Lower leg skin (tissue), 3 donors: ENCODE measurements around the gene INPP4B.

Experiments
- CTCF ChIP-seq, 3 donors: fragments of 450-650 bp; IDR thresholded peaks; one replicate each; pipeline ENCODE4 v1.5.1; 2016; ENCODE audit warnings: antibody characterized with exemption in 3 of 3, mild to moderate bottlenecking in 3 of 3, moderate library complexity in 2 of 3
- POLR2A ChIP-seq, 2 donors: fragments of 450-650 bp; IDR thresholded peaks; one replicate each; pipeline ENCODE4 v1.6.1; 2016 to 2017; ENCODE audit warnings: antibody characterized with exemption in 2 of 2, mild to moderate bottlenecking in 1 of 2, moderate library complexity in 1 of 2

- no peak for TF ChIP-seq CTCF (IDR thresholded peaks at IDR 0.05)
- TF ChIP-seq POLR2A (IDR thresholded peaks at IDR 0.05), result no peak
Observed at GRCh38 chr4:142683997-142684396, 162.1 kb downstream of the INPP4B start.
